Left lung (tissue), 10 donors: ENCODE results near the gene RNF144A. TPM values are rescaled to one million over a fixed set of nuclear protein-coding genes. Genes with fewer than 3 reads are reported as not detected.
A peak's percentile ranks its signal among the peaks of the same experiment; 100 is the strongest.

Experiments used
- ATAC-seq: fragments of 200-7000 bp; cut with Tn5 transposase; one replicate; pipeline ENCODE4 v1.9.1; 2020; ENCODE audit warnings: moderate library complexity
- DNase-seq, 4 donors: peaks; one replicate each; pipeline ENCODE4 v3.0.0-alpha.2; 2013 to 2020
- H3K27ac ChIP-seq, 2 donors: fragments of 200-600 bp; sonication (generic) in 1 of 2; one replicate each; pipeline versions ENCODE4 v1.5.0 to v1.8.0; 2020 to 2021
- H3K27me3 ChIP-seq, 2 donors: fragments of 200-600 bp; sonication (generic) in 1 of 2; one replicate each; pipeline versions ENCODE4 v1.5.0 to v1.8.0; 2020 to 2021
- H3K36me3 ChIP-seq, 2 donors: fragments of 200-600 bp; sonication (generic) in 1 of 2; one replicate each; pipeline versions ENCODE4 v1.5.0 to v1.8.0; 2020 to 2021
- H3K4me1 ChIP-seq, 2 donors: fragments of 200-600 bp; one replicate each; pipeline ENCODE4 v1.8.0; 2021
- H3K4me3 ChIP-seq, 2 donors: fragments of 200-600 bp; sonication (generic) in 1 of 2; one replicate each; pipeline versions ENCODE4 v1.5.0 to v1.8.0; 2020 to 2021; ENCODE audit warnings: mild to moderate bottlenecking in 1 of 2
- H3K9me3 ChIP-seq, 2 donors: fragments of 200-600 bp; sonication (generic) in 1 of 2; one replicate each; pipeline versions ENCODE4 v1.5.0 to v1.8.0; 2020 to 2021
- intact Hi-C, 2 donors: fragments of 100-400 bp; cut with DNase I; formaldehyde crosslinking; loops; one replicate each; pipeline versions ENCODE4 v1.11.2 to v1.14.2; 2022
- polyA plus RNA-seq, 6 donors: library from polyadenylated mRNA; unstranded; fragments of 120-200 nt; gene quantifications; one replicate each; pipeline ENCODE4 v1.2.1, GENCODE V29; 2013; ENCODE audit not compliant: insufficient read length in 6 of 6
- total RNA-seq, 2 donors: library from RNA; stranded (reverse); fragmentation: NEBNext Ultra II Directional; extraction: Animal tissue kit (Norgen Biotek cat#: 25700); gene quantifications; one replicate each; pipeline ENCODE4 v1.2.1, GENCODE V29; 2021
- TF ChIP-seq, protein P1 (sequence below), 2 donors: fragments of 200-600 bp; sonication (generic) in 1 of 2; IDR thresholded peaks; one replicate each; pipeline versions ENCODE4 v1.5.0 to v1.8.0; 2021; ENCODE audit warnings: antibody characterized with exemption in 2 of 2
- donor health status: DM: no; HTN: yes; CAD: no.
- donor health status: DM: no; HTN: no; CAD: no.

Gene RNF144A
- total and polyA plus RNA-seq, 8 donors, result 9.9 to 36.5 (median 30.7) TPM

GRCh38 chr2:7061921-7062320 is 144.7 kb downstream of the RNF144A start:
- peaks cover 0 to 9% of the 10 kb centered on the region in 2 donors for H3K9me3 ChIP-seq

GRCh38 chr2:7063789-7064188 is 146.6 kb downstream of the RNF144A start:
- no peaks in the 10 kb centered on the region for H3K27me3 ChIP-seq
- H3K9me3 ChIP-seq, result peaks cover 0 to 9% of the 10 kb centered on the region in 2 donors
- H3K4me1 ChIP-seq, result peaks cover 0 to 6% of the 10 kb centered on the region in 2 donors
- DNase-seq (no peak), ATAC-seq (no peak)
- no peak overlapping the region for H3K4me3 ChIP-seq
- H3K36me3 ChIP-seq, result no peaks in the 10 kb centered on the region
- intact Hi-C loops, result no loop called here
- no peak overlapping the region for H3K27ac ChIP-seq
- TF ChIP-seq, protein P1, sequence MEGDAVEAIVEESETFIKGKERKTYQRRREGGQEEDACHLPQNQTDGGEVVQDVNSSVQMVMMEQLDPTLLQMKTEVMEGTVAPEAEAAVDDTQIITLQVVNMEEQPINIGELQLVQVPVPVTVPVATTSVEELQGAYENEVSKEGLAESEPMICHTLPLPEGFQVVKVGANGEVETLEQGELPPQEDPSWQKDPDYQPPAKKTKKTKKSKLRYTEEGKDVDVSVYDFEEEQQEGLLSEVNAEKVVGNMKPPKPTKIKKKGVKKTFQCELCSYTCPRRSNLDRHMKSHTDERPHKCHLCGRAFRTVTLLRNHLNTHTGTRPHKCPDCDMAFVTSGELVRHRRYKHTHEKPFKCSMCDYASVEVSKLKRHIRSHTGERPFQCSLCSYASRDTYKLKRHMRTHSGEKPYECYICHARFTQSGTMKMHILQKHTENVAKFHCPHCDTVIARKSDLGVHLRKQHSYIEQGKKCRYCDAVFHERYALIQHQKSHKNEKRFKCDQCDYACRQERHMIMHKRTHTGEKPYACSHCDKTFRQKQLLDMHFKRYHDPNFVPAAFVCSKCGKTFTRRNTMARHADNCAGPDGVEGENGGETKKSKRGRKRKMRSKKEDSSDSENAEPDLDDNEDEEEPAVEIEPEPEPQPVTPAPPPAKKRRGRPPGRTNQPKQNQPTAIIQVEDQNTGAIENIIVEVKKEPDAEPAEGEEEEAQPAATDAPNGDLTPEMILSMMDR (IDR thresholded peaks at IDR 0.05), result no peak

More at GRCh38 chr2:7061921-7062320, 144.7 kb downstream of the RNF144A start:
- no peak overlapping the region for H3K27ac ChIP-seq
- intact Hi-C loops, result no loop called here
- ATAC-seq, result no peak
- H3K36me3 ChIP-seq, result no peaks in the 10 kb centered on the region
- no peaks in the 10 kb centered on the region for H3K27me3 ChIP-seq
- no peak overlapping the region for H3K4me3 ChIP-seq
- TF ChIP-seq, protein P1 (IDR thresholded peaks at IDR 0.05), result no peak
- H3K4me1 ChIP-seq, result peaks cover 0 to 13% of the 10 kb centered on the region in 2 donors
- no peak for DNase-seq

- no peaks in the 10 kb centered on the region for H3K27me3 ChIP-seq
- no peak overlapping the region for H3K4me3 ChIP-seq
- TF ChIP-seq, protein P1 (IDR thresholded peaks at IDR 0.05), result no peak
- no peak for ATAC-seq
- H3K4me1 ChIP-seq, result peaks cover 0 to 7% of the 10 kb centered on the region in 2 donors
- DNase-seq, result no peak
- peaks cover 0 to 6% of the 10 kb centered on the region in 2 donors for H3K9me3 ChIP-seq
- intact Hi-C loops, result no loop called here
- no peaks in the 10 kb centered on the region for H3K36me3 ChIP-seq
- H3K27ac ChIP-seq, result no peak overlapping the region
These were observed 151.2 kb downstream of the RNF144A start for GRCh38 chr2:7068457-7068856.

DNA sequence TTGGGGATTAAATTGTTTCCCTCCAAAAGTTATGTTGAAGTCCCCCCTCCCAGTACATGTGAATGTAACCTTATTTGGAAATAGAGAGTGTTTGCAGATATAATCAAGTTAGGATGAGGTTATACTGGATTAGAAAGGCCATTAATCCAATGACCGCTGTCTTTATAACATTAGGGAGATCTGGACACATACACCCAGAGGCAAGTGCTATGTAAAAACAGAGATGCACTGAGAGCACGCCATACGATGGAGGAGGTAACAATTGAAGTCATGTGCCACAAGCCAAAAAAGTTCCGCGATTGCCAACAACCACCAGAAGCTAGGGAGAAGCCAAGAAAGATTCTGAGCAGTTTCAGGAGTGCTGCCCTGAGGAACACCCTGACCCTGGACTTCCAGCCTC is 153.3 kb downstream of the RNF144A start:
- Histone ChIP-seq H3K36me3 (no peaks in the 10 kb centered on the region), H3K27me3 (no peaks in the 10 kb centered on the region), H3K4me1 (peaks cover 0 to 7% of the 10 kb centered on the region in 2 donors), H3K9me3 (no peaks in the 10 kb centered on the region), H3K4me3 (no peak overlapping the region), H3K27ac (no peak overlapping the region)
- ATAC-seq, result no peak
- DNase-seq, result no peak
- intact Hi-C loops, result no loop called here
- TF ChIP-seq, protein P1 (IDR thresholded peaks at IDR 0.05), result no peak

DNA sequence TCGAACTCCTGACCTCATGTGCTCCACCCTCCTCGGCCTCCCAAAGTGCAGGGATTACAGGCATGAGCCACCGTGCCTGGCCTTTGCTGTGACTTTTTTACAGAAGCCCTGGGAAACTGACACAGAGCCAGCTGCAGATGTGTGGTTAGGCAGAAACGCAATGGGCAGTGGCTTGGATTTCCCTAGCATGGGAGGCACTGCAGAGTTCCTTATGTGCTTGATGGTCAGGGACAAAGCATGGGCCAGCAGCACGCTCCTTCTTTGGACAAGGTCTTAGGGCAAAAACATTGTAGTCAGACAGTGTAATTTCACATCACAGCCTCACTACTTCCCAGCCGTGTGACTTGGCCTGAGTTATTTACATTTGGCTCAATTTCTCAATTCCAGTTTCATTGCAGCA is 153.9 kb downstream of the RNF144A start:
- peak; percentile 44 for ATAC-seq
- H3K9me3 ChIP-seq, result no peaks in the 10 kb centered on the region
- intact Hi-C loops, result no loop called here
- no peak overlapping the region for H3K4me3 ChIP-seq
- no peaks in the 10 kb centered on the region for H3K27me3 ChIP-seq
- TF ChIP-seq, protein P1 (IDR thresholded peaks at IDR 0.05), result no peak
- peak overlapping the region in 1 of 2 donors; percentile 66 for H3K27ac ChIP-seq
- no peak for DNase-seq
- H3K4me1 ChIP-seq, result peaks cover 0 to 7% of the 10 kb centered on the region in 2 donors
- no peaks in the 10 kb centered on the region for H3K36me3 ChIP-seq
